ENCODE results near the gene IDH2. TPM values are rescaled to one million over a fixed set of nuclear protein-coding genes. Genes with fewer than 3 reads are reported as not detected.

The IDH2 gene
- total and polyA plus RNA-seq, 2 experiments from 2014 or later, result 67.7 to 104 TPM

GRCh38 chr15:90104551-90104950, 2.3 kb upstream of the IDH2 start:
- in situ Hi-C loops (cut with MboI), result no loop called here
- no peak for DNase-seq
- H3K27me3 ChIP-seq (replicated peaks; ENCODE audit: insufficient read depth), result no peaks in the 10 kb centered on the region
- H3K4me1 ChIP-seq (ENCODE audit: insufficient read depth), result peaks cover 29% of the 10 kb centered on the region
- no peak overlapping the region for H3K4me3 ChIP-seq
- H3K4me2 ChIP-seq (ENCODE audit: unreplicated experiment), result no peak overlapping the region
- no peak for TF ChIP-seq EZH2phosphoT487 (IDR thresholded peaks at IDR 0.05; ENCODE audit: insufficient read depth, low read depth)
- H4K20me1 ChIP-seq (ENCODE audit: insufficient read depth), result no peaks in the 10 kb centered on the region
- H3K9me2 ChIP-seq (ENCODE audit: insufficient read depth), result no peaks in the 10 kb centered on the region
- no peak overlapping the region for H3K9ac ChIP-seq
- peaks cover 3% of the 10 kb centered on the region for H3K79me2 ChIP-seq (ENCODE audit: insufficient read depth)
- no peak overlapping the region for H2AFZ ChIP-seq
- no peaks in the 10 kb centered on the region for H3K36me3 ChIP-seq (ENCODE audit: low read depth)
- H3K9me3 ChIP-seq (ENCODE audit: low read depth), result no peaks in the 10 kb centered on the region
- H3K27ac ChIP-seq, result no peak overlapping the region
- peaks cover 18% of the 10 kb centered on the region for H3F3A ChIP-seq (ENCODE audit: insufficient read depth)
- WGBS, 2 experiments (ENCODE audit: low coverage in 1 of 2, low lambda C conversion rate in 2 of 2, missing lambda C conversion rate in 2 of 2), result 68 to 76% methylated on average over 4 of the region's 4 CpGs

GRCh38 chr15:90103701-90104329, 1.5 kb upstream of the IDH2 start:
- no peak overlapping the region for H3K4me2 ChIP-seq (ENCODE audit: unreplicated experiment)
- no peaks in the 10 kb centered on the region for H4K20me1 ChIP-seq (ENCODE audit: insufficient read depth)
- H3K9ac ChIP-seq, result no peak overlapping the region
- H3K9me3 ChIP-seq (ENCODE audit: low read depth), result no peaks in the 10 kb centered on the region
- TF ChIP-seq EZH2phosphoT487 (IDR thresholded peaks at IDR 0.05; ENCODE audit: insufficient read depth, low read depth) (no peak), EZH2 (IDR thresholded peaks at IDR 0.05; ENCODE audit: insufficient read depth, poor library complexity, severe bottlenecking) (no peak)
- WGBS, 2 experiments (ENCODE audit: low coverage in 1 of 2, low lambda C conversion rate in 2 of 2, missing lambda C conversion rate in 2 of 2), result 96% methylated on average over 5 of the region's 5 CpGs
- in situ Hi-C loops (cut with MboI), result no loop called here
- H3K27ac ChIP-seq, result no peak overlapping the region
- H3K36me3 ChIP-seq (ENCODE audit: low read depth), result no peaks in the 10 kb centered on the region
- H3K9me2 ChIP-seq (ENCODE audit: insufficient read depth), result no peaks in the 10 kb centered on the region
- H3F3A ChIP-seq (ENCODE audit: insufficient read depth), result peaks cover 25% of the 10 kb centered on the region
- H2AFZ ChIP-seq, result no peak overlapping the region
- peaks cover 11% of the 10 kb centered on the region for H3K79me2 ChIP-seq (ENCODE audit: insufficient read depth)
- H3K4me1 ChIP-seq (ENCODE audit: insufficient read depth), result peaks cover 36% of the 10 kb centered on the region
- no peak overlapping the region for H3K4me3 ChIP-seq
- DNase-seq, result no peak
- H3K27me3 ChIP-seq (replicated peaks; ENCODE audit: insufficient read depth), result no peaks in the 10 kb centered on the region

- Histone ChIP-seq H3K4me3 (peak overlapping the region; percentile 72), H3K36me3 (ENCODE audit: low read depth) (no peaks in the 10 kb centered on the region), H4K20me1 (ENCODE audit: insufficient read depth) (no peaks in the 10 kb centered on the region), H2AFZ (peak overlapping the region; percentile 62), H3K9me3 (ENCODE audit: low read depth) (no peaks in the 10 kb centered on the region), H3K4me1 (ENCODE audit: insufficient read depth) (peaks cover 44% of the 10 kb centered on the region), H3K27ac (peak overlapping the region; percentile 99), H3K27me3 (replicated peaks; ENCODE audit: insufficient read depth) (no peaks in the 10 kb centered on the region), H3K9me2 (ENCODE audit: insufficient read depth) (no peaks in the 10 kb centered on the region), H3K9ac (peak overlapping the region; percentile 90), H3F3A (ENCODE audit: insufficient read depth) (peaks cover 44% of the 10 kb centered on the region), H3K4me2 (ENCODE audit: unreplicated experiment) (peak overlapping the region; percentile 77), H3K79me2 (ENCODE audit: insufficient read depth) (peaks cover 27% of the 10 kb centered on the region)
- 9% methylated on average over 33 to 40 of the region's 40 CpGs for WGBS, 2 experiments (ENCODE audit: low coverage in 1 of 2, low lambda C conversion rate in 2 of 2, missing lambda C conversion rate in 2 of 2)
- TF ChIP-seq EZH2 (IDR thresholded peaks at IDR 0.05; ENCODE audit: insufficient read depth, poor library complexity, severe bottlenecking) (no peak), EZH2phosphoT487 (IDR thresholded peaks at IDR 0.05; ENCODE audit: insufficient read depth, low read depth) (no peak)
- DNase-seq, result peak; percentile 67
- in situ Hi-C loops (cut with MboI), result no loop called here
These were observed 919 bp downstream of the IDH2 start for GRCh38 chr15:90101130-90101968.

GRCh38 chr15:90099868-90100831, 2.1 kb downstream of the IDH2 start:
- peak overlapping the region; percentile 90 for H3K9ac ChIP-seq
- no peaks in the 10 kb centered on the region for H3K36me3 ChIP-seq (ENCODE audit: low read depth)
- peaks cover 39% of the 10 kb centered on the region for H3K79me2 ChIP-seq (ENCODE audit: insufficient read depth)
- TF ChIP-seq EZH2 (IDR thresholded peaks at IDR 0.05; ENCODE audit: insufficient read depth, poor library complexity, severe bottlenecking) (no peak), EZH2phosphoT487 (IDR thresholded peaks at IDR 0.05; ENCODE audit: insufficient read depth, low read depth) (no peak)
- peaks cover 44% of the 10 kb centered on the region for H3F3A ChIP-seq (ENCODE audit: insufficient read depth)
- no peak overlapping the region for H2AFZ ChIP-seq
- H3K9me2 ChIP-seq (ENCODE audit: insufficient read depth), result no peaks in the 10 kb centered on the region
- H3K27ac ChIP-seq, result peak overlapping the region; percentile 99
- H3K4me2 ChIP-seq (ENCODE audit: unreplicated experiment), result peak overlapping the region; percentile 77
- peak overlapping the region; percentile 72 for H3K4me3 ChIP-seq
- 17% methylated on average over 11 of the region's 11 CpGs for WGBS, 2 experiments (ENCODE audit: low coverage in 1 of 2, low lambda C conversion rate in 2 of 2, missing lambda C conversion rate in 2 of 2)
- in situ Hi-C loops (cut with MboI), result no loop called here
- H4K20me1 ChIP-seq (ENCODE audit: insufficient read depth), result no peaks in the 10 kb centered on the region
- no peaks in the 10 kb centered on the region for H3K27me3 ChIP-seq (replicated peaks; ENCODE audit: insufficient read depth)
- DNase-seq, result peak; percentile 94
- no peaks in the 10 kb centered on the region for H3K9me3 ChIP-seq (ENCODE audit: low read depth)
- peaks cover 42% of the 10 kb centered on the region for H3K4me1 ChIP-seq (ENCODE audit: insufficient read depth)
